Measurements from ENCODE around the gene TMEM233.
A peak's percentile ranks its signal among the peaks of the same experiment; 100 is the strongest.

Gene TMEM233

GRCh38 chr12:119593578-119594398 lies at the start of gene TMEM233:
TSS of gene TMEM233 (plus strand) at chr12:119593774. CDS start at chr12:119593849, 75 bp downstream.
- no peak for DNase-seq

DNA sequence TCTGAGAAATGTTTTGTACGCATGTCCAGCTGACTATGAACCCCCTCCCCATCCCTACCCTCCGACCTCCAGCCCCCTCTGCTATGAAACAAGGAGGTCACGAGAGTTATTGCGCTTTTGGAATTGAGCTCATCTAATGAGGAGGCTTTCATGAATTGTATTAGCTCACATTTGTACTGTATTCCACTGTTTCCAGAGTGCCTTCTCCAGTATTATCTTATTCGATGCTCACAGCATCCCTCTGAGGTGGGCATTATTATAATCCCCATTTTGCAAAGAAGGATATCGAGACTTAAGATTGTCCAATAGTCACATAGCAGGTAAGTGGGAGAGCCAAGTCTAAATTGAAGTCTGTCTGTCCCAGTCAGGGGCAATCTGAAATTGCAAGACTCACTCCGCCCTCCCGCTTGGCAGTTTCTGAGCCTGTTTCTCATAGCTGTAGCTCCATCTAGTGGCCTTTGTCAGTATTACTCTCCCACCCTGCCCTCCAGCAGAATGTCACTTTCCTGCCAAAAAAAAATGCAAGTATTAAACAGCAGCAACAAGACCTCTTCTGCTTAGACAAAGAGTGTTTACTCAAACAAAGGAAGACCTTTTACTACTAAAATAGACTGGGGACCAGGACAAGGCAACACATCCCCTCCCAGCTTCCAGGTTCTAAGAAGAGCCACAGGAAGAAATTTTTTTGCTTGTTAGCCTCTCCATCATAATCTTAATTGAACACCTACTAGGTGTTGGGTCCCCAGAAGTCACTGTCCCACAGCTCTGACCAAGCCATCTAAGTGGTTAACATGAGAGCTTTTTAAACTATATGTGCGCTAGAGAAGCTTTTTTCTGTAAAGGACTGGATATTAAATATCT lies 48.6 kb upstream of the TMEM233 start:
- peak; percentile 29 to 31 for DNase-seq

- no peak for DNase-seq
Observed at GRCh38 chr12:119546340-119546739, 47.2 kb upstream of the TMEM233 start.

DNA sequence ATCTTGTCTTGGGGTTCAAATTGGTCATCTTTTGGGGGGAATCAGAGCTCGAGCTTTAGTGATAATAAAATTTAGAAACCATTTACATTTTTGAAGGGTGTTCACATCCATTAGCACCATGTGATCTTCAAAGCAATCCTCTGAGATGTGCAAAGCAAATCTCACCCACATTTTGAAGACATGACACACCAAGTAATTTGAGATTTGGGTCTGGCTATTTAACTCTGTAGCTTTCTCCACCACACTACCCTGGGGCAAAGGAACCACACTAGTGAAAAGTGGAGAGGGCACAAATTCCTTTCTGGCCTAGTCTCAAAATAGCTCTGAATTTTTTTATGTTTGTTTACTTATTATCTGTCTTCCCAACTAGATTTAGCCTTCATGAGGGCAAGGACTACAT lies 46.6 kb upstream of the TMEM233 start:
- DNase-seq = no peak

- no peak for DNase-seq
Observed at GRCh38 chr12:119556854-119557253, 36.7 kb upstream of the TMEM233 start.

DNA sequence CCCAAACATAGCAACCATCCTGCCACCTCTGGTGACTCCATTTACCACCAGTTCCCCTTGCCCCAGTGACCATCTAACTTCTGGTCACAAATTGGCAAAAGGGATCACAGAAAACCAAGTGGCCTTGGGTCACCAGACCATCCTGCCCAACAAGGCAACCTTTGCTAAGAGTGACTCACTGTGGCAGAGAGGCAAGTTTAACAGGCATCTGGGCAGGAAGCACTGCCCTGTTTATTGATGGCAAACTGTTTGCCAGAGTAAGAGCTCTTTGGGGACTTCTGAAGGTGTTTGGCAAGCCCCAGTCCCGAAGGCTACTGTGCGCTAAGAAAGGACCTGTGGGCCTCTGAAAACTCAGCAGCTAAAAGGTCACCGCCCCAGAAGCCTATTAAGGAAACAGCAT lies 28.2 kb upstream of the TMEM233 start:
- DNase-seq = no peak

DNA sequence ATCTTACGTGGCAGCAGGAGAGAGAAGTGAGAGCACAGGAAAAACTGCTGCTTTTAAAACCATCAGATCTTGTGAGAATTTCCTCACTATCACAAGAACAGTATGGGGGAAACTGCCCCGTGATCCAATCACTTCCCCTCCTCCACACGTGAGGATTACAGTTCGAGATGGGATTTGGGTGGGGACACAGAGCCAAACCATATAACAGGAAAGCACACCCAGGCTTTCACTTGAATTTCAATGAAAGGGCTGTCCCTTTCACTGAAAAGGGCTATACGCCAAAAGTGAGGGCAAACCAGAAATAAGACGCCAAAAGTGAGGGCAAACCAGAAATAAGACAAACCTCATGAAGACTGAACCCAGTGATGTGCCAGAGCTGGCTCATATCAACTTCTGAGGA lies 22.8 kb upstream of the TMEM233 start:
- no peak for DNase-seq

DNA sequence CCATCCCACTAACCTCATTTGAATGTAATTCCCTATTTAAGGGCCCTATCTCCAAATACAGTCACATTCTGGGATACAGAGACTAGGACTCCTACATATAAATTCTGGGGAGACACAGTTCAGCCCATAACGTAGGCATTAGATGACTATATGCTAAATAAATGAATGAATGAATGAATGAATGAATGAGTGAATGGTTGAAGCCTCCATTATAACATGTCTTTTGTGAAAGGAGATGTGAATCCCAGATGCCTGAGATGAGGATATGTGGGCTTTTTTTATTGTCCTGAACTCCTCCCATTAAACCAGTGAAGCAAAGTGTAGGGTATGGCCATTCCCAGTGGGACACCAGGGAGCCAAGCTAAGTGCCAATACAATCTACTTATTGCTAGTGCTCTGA lies 20.5 kb upstream of the TMEM233 start:
- DNase-seq = no peak

- DNase-seq = no peak
Observed at GRCh38 chr12:119574255-119574654, 19.3 kb upstream of the TMEM233 start.

- DNase-seq = no peak
Observed at GRCh38 chr12:119576118-119576810, 17.3 kb upstream of the TMEM233 start.

DNA sequence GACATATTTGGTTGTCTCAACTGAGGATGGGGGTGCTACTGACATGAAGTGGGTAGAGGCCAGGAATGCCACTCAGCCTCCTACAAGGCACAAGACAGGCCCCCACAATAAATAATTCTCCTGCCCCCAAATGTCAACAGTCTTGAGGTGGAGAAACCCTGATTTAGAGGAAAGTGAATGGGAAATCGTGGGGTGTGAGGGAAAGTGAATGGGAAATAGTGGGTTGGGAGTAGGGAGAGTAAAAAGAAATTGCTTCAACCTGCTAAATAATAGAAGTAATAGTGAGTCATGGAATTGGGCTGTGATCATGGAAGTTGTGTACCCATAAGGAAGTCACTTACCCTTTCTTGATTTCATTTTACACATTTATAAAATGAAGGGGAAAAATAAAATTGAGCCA lies 16.7 kb upstream of the TMEM233 start:
- DNase-seq = no peak

DNA sequence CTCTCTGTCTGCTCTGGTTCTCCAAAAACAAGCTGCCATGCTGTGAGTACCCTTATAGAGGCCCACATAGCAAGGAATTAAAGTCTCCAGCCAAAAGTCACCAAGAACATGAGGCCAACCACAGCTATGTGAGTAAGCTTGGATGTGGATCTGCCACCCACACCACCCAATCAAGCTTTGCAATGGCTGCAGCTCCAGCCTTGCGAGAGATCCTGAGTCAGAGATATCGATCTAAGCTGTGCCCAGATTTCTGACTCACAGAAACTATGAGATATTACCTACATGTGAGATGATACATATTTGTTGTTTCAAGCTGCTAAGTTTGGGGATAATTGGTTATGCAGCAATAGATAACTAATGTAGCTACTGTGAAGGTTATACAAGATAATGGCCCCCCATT lies 15.5 kb upstream of the TMEM233 start:
- no peak for DNase-seq

DNA sequence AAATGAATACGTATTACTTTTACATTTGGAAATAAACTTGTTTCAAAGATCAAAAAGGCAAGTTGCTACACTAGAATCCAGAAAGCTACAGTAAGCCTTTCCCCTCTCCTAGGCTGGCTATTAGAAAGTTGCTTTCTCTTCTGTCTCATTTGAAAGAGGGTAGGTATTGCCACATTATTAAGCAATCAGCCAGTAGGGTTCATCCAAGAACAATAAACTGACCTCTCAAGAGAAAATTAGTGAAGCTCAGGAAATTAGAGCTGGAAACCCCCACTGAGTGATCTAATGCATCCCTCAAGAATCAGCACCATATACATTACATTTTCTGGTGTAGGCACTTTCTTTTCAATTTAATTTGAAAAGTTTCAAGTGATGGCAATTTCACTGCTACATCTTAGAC lies 4.5 kb upstream of the TMEM233 start:
- no peak for DNase-seq

DNA sequence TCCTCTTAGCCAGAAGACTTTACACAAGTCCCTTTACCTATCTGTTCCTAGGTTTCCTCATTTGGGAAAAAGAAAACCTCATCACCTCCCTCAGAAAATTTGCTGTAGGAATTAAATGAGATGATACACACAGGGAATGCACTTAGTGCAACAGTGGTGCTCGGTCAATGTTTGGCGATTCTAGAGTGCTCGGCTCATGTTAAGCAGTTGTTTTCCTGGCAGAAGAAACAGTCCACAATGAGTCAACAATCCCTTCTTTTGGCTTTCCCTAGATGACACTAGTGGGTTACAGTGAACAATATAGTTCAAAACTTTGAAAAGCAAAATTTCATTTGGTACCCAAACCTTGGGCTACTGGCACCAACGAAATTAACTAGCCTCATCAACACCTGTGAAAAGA lies 3.9 kb upstream of the TMEM233 start:
- DNase-seq = no peak

DNA sequence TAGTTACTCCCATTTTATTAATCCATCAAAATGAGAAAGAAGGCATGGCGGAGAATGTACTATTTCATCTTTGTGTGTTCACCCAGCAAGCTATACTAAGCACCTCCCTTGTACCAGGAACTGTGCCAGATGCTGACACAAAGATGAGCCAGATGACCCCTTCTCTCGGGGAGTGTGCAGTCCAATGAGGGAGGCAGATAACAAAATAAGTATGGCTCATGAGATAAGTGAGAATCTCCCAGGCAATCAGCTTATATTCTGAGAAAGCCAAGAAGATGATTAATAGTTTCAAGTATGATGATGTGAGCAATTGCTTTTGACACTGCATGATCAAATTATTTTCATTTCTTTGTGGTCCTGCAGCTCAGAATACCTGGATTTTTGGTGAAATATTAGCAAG lies 1.3 kb upstream of the TMEM233 start:
- DNase-seq = no peak

- DNase-seq = no peak
Observed at GRCh38 chr12:119594399-119594730, 791 bp downstream of the TMEM233 start.

GRCh38 chr12:119594772-119595445 lies 1.3 kb downstream of the TMEM233 start:
- no peak for DNase-seq

GRCh38 chr12:119598159-119598558 lies 4.6 kb downstream of the TMEM233 start:
- DNase-seq = no peak

- no peak for DNase-seq
Observed at GRCh38 chr12:119601877-119602733, 8.5 kb downstream of the TMEM233 start.

DNA sequence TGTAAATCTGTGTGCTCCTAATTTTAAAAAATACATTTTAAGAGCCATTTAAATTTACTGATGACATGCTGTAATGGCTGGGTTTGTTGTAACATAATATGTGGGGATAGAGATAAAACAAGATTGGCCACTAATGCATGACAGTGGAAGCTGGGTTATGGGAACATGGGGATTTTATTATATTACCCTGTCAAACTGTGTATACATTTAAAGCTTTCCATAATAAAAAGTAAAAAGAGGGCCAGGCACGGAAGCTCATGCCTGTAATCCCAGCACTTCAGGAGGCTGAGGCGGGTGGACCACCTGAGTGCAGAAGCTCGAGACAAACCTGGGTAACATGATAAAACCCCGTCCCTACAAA lies 9.1 kb downstream of the TMEM233 start:
- DNase-seq = no peak

GRCh38 chr12:119603767-119604166 lies 10.2 kb downstream of the TMEM233 start:
- DNase-seq = no peak

- no peak for DNase-seq
Observed at GRCh38 chr12:119609358-119609757, 15.8 kb downstream of the TMEM233 start.
